ENCODE data around the gene VAV2. TPM values are rescaled to one million over a fixed set of nuclear protein-coding genes. Genes with fewer than 3 reads are reported as not detected.
"Not testable (repeated sequence)": the region's sequence is repeated elsewhere in the genome, so short reads cannot be mapped to it uniquely, and the experiment has no call there.

The VAV2 gene
- total RNA-seq, 1 donor from 2014 or later: 33.7 TPM

DNA sequence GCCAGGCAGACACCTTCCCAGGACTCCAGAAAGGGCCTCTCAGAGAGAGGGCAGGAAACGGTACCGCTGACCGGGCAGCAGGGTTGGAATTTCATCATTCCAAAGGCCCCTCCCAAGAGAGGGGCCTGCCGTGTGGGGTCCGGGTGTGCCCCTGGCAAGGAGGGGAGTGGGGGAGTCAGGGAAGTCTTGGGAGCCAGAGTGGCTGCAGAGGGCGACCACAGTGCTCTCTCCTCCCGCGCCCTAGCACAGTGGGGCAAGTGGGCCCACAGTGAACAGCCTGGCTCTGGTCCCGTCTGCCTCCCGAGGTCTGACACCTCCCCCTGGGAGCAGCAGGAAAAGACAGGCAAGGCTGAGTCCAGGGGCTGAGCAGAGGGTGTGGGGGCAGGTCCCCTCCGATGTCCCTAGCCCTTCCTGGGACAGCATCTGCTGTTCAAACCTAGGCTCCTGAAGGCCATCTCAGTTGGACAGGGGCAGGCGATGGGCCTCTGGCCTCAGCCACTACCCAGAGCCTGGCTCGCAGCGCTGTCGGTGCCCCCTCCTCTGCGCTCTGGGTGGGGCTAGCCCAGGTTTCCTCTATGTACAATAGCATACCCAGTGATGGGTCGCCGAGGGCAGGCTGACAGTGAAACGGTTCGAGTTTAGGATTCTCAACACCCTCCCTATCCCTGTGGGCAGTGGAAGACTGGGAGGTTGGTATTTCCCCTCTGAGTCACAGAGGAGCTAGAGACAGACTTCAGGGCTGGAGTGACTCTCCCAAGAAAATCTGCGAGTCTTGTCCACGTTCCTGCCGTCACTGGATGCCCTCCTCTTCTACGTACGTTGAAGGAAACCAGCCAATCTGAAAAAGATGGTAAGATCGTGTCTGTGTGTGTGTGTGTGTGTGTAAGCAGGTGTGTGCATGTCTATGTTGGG lies 228.6 kb downstream of the VAV2 start:
- no peak for DNase-seq (ENCODE audit: extremely low read depth, low read depth, low spot score)

DNA sequence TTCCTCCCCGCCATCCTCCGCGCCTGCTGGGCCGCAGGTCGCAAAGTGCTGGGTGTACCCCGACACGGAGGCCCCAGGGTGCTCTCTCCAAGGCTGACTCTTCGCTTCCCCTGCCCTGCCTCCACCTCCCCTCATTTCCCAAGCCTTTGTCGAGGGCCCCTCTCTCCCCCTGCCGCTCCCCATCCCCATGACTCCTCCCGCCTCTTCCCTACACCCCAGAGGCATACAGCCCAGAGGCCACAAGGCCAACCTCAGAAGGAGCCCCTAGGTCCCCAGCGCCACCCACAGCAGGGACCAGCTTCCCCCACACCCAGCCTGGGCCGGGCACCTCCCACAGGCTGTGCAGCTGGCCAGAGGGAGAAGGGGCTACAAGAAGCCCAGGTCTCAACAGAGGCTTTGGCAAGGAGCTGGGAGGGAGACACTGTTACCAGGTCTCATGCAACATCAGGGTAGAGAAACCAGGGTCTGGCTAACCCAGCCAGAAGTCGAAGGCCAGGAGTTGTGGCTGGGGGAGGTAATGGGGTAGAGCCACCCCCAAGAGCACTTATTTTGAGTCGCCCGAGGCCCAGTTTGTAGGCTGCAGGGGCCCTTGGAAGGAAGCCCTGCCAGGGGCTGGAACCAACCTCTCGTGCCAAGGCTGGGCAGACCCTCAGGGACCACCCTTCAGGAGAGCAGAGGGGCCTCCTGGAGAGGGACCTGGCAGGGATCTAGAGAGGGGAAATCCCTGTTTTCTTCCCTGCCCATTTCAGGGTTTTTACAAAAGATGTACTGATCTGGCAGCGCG lies 229.4 kb downstream of the VAV2 start:
- no peak for DNase-seq (ENCODE audit: extremely low read depth, low read depth, low spot score)

DNA sequence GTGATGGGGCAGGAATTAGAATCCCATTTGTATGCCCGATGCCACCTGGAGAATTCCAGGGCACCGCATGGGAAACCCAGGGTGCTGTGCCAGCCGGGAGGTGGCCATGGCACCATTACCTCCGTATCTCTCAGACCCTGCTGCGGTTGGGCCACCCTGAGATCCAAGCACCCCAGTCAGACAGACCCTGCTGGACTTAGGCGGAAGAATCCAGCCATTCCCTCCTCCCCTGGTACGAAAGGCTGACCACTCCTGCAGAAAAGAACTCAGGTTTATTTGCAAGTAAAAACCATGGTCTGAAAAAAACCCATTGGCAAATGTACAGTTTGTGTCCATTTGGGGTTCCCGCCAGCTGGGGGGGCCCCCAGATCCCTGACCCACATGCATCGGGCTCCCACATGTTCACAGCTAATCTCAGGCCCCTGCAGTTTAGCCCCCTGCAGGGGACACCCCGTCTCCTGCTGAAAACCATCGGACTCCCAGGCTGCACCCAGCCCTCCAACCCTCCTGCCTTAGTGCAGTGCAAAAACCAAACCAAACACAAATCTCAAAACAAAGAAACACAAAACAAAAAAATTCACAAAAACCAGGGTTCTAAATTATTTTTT lies 230.4 kb downstream of the VAV2 start:
- no peak for DNase-seq (ENCODE audit: extremely low read depth, low read depth, low spot score)

DNA sequence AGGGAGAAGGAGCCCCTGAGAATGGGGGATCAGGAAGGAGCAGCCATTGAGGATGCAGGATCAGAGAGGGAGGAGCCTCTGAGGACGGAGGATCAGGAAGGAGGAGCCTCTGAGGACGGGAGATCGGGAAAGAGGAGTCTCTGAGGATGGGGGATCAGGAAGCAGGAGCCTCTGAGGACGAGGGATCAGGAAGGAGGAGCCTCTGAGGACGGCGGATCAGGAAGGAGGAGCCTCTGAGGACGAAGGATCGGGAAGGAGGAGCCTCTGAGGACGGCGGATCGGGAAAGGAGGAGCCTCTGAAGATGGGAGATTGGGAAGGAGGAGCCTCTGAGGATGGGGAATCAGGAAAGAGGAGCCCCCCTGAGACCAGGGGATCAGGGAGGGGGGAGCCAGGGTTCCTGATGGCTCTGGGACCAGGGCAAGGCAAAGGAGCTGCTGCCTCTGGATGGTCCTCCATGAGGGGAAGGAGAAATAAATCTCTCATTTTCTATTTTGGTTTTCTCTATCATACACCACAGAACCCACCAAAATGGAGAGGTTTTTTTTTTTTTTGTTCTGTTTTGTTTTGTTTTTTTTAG lies 231.3 kb downstream of the VAV2 start:
- DNase-seq (ENCODE audit: extremely low read depth, low read depth, low spot score): no peak

DNA sequence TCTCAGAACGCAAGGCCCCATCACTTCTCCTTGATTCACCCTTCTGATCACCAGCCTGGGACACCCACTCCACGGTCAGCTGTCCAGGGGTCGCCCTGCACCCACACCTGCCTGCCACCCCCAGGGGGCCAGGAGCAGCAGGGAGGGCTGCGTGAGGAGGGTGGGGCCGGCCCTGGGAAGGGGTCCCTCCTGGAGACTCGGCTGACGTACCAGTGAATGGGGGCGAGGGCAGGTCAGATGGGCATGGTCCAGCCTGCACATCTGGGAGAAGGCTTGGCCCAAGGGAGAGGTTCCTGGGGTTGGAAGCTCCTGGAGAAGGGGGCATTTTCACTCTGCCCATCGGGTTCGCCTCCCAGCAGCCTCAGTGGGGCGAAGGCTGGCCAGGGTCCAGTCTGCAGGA lies 232.2 kb downstream of the VAV2 start:
- DNase-seq (ENCODE audit: extremely low read depth, low read depth, low spot score): no peak

DNA sequence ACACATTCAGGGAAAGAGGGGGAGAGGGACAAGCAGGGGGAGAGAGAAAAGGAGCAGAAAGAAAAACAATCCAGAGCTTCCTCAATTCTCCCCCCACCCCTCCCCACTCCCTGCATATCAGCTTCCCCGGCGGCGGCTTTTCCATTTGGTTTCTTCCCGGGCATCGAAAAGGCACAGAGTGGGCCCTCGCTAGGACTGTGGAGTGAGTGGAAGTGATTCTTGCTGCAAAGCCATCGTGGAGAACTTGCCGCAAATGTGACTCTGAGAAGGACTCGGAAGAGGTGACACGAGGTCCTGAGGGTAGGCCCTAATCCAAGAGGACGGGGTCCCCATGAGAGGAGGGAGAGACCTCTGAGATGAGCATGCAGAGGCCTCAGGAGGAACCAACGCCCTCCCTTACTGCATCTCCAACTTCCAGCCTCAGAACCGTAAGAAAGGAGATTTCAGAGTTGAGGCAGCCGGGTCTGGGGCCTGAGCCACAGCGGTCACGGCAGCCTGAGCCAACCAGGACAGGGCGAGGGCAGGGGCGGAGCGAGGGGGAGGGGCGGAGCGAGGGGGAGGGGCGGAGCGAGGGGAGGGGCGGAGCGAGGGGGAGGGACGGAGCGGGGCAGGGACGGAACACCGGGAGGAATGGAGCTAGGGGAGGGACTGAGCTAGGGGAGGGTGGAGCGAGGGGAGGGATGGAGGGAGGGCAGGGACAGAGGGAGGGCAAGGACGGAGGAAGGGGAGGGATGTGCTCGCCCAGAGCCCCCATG lies 232.8 kb downstream of the VAV2 start:
- DNase-seq (ENCODE audit: extremely low read depth, low read depth, low spot score): no peak

DNA sequence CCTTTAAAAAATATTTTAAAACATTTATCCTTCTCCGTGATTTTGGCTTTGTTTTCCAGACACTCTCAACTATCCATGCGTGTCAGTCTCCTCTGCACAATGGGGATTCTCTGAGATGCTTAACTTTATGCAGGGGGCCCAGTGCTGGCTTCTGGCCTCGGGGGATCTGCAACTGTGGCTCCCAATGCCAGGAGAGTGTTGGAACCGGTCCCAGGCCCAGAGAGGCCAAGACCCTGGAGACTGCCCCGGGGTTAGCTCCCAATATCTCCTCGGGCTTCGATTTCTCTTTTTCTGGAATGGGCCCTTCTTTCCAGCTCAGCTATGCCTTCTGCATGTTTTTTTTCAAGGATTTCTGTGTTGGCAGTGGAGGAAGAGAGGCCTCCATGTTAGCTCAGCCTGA lies 233.9 kb downstream of the VAV2 start:
- no peak for DNase-seq (ENCODE audit: extremely low read depth, low read depth, low spot score)

DNA sequence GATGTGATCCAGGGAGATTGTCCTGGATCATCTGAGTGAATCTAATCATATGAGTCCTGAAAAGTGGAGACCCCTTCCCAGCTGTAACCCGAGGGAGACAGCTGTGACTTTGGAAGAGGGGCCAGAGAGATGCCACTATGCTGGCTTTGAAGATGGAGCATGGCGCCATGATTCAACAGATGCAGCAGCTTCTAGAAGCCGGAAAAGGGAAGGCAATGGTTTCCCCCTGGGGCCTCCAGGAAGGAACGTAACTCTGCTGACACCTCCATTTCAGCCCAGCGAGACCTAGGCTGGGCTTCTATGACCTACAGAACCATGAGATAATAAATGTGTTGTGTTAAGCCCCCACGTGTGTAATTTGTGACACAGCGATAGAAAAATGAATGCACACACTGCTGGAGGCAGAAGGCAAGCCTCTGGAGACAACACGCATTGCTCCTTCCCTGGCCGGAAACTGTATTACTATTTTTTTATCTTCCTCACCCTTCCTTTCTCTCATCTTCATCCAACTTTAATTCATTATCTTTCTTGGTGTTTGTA lies 237.4 kb downstream of the VAV2 start:
- DNase-seq (ENCODE audit: extremely low read depth, low read depth, low spot score): no peak

DNA sequence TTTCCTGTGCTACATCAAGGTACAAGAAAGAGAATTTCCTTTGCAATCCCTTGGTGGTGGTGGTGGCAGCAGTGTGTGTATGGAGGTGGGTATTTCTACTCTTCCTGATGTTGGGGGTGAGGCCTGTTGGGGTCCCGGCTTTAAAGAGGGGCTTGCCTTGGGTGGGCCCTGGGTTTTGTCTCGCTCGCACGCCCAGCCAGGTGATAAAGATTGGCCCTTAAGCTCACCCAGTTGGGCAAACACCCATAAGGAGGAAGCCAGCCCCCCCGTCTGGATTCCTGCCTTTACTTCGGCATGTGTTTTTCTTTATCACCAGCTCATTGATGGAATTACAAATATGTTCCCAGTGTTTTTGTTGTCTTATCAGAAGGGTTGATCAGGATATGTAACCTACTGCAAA lies 237.9 kb downstream of the VAV2 start:
- no peak for DNase-seq (ENCODE audit: extremely low read depth, low read depth, low spot score)

DNA sequence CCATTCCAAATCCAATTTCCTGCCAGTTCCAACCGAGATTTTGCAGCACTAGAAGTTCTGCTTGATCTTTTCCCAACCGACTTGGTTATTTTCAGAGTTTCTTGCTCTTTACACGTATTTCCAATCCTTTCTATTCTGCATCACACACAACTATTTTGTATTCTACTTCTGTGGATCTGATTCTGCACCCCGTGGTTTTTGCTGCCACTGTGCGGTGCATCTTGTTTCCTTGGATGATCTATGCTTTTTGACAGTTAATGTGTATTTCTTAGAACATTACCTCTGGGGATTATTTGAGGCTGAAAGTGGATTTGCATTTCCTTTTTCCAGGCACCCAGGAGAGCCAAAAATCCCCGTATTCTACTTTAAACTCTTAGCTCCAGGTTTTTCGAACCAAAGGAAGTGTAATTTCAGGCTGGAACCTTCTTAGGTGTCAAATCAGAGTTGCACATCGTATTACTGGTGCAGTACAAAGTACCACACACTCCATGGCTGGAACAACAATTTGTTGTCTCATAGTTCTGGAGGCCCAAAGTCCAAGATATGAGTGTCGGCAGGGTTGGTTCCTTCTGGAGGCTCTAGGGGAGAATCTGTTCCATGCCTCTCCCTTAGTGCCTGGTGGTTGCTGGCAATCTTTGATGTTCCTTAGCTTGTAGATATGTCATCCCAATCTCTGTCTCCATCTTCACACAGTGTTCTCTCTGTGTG lies 239.2 kb downstream of the VAV2 start:
- no peak for DNase-seq (ENCODE audit: extremely low read depth, low read depth, low spot score)

DNA sequence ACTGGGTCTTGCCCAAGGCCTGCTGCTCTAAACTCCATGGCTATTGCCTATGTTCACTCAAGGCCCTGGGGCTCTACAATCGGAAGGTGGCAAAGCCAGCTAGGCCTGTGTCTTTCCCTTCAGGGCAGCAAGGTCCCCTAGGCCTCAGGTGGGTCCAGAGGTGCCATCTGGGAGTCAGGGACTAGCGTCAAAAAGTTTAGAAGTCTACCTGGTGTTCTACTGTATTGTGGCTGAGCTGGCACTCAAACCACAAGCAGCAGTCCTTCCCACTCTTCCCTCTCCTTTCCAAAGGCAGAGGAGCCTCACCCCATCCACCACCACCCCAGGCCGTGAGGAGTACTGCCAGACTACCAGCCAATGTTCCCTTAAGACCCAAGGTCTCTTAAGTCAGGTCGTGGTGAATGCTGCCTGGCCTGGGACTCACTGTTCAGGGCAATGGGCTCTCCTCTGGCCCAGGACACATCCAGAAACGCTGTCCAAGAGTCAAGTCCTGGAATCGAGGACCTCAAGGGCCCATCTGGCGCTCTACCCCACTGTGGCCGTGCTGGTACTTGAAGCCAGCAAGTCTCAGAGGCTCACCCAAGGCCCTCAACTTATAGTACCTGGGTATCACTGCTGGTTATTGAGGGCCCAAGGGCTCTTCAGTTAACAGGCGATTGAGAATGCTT lies 241.0 kb downstream of the VAV2 start:
- DNase-seq (ENCODE audit: extremely low read depth, low read depth, low spot score): no peak

DNA sequence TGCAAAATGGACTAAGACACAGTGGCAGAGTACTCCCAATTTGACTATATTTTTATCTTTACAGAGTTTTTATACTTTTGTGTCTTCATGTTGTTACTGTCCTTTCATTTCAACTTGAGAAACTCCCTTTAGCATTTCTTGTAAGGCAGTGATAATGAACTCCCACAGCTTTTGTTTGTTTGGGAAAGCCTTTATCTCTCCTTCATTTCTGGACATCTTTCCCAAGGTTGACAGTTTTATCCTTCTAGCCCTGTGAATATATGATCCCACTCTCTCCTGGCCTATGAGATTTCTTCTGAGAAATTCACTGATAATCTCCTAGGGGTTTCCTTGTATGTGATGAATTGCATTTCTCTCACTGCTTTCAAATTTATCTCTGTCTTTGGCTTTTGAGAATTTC lies 244.8 kb downstream of the VAV2 start:
- DNase-seq (ENCODE audit: extremely low read depth, low read depth, low spot score): no peak

DNA sequence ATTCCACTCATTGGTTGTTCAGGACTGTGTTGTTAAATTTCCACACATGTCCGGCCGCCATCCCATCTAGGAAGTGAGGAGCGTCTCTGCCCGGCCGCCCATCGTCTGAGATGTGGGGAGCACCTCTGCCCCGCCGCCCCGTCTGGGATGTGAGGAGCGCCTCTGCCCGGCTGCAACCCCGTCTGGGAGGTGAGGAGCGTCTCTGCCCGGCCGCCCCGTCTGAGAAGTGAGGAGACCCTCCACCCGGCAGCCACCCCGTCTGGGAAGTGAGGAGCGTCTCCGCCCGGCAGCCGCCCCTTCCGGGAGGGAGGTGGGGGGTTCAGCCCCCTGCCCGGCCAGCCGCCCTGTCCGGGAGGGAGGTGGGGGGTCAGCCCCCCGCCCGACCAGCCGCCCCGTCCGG lies 247.6 kb downstream of the VAV2 start:
- not testable (repeated sequence) for DNase-seq (ENCODE audit: extremely low read depth, low read depth, low spot score)

DNA sequence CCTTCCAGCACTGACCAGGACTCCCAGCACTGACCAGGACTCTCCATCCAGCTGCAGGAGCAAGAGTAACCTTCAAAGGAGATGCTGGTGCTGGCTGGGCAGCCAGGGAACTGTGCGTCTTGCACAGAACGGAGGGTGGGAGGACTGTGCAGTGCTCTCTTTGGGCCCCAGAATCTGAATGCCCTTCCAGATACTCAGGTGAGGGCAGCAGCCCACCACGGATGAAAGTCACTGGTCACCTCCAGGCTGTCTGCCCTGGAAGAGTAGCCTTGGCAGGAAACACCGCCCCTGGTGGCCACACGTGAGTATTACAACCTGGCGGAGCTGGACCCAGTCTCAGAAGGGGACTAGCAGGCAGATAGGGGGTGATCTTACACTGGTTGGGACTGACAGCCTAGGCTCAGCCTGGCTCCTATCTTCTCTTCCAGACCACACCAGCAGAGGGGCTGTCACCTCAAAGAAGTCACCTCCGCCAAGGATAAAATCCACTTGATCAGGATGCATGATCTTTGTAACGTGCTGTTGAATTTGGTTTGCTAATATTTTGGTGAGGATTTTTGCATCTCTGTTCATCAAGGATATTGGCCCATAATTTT lies 249.2 kb downstream of the VAV2 start:
- peak; percentile 9 for DNase-seq (ENCODE audit: extremely low read depth, low read depth, low spot score)

DNA sequence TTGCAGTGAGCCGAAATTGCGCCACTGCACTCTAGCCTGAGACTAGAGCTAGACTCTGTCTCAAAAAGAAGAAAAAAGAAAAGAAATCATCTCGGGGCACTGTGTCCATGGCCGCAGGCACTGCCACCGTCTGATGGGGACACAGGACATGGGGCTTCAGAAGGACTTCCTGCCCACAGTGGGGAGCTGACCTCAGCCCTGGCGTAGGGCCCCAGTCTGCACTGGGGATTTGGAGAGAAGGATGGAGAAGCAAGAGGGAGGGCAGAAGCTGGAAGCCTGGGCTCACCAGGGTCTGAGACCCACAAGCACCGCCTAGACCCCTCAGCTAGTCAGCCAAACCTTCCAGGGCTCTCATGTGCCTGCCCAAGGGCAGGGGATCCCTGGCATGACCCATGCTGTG lies 249.9 kb downstream of the VAV2 start:
- no peak for DNase-seq (ENCODE audit: extremely low read depth, low read depth, low spot score)

DNA sequence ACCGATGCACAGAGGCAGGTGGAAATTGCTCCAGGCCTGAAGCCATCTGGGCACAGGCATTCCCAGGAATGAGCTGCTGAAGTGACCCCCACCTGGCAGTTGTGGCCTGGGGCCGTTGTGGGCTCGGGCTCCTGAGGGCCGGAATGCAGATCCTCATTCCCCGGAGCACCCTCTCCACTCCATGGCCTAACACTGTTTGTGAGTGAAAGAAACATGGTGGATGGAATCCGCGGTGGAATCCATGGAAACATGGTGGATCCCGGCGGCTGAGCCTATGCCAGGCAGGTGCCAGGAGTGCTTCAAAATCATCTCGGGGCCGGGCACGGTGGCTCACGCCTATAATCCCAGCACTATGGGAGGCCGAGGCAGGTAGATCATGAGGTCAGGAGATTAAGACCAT lies 250.4 kb downstream of the VAV2 start:
- DNase-seq (ENCODE audit: extremely low read depth, low read depth, low spot score): no peak

DNA sequence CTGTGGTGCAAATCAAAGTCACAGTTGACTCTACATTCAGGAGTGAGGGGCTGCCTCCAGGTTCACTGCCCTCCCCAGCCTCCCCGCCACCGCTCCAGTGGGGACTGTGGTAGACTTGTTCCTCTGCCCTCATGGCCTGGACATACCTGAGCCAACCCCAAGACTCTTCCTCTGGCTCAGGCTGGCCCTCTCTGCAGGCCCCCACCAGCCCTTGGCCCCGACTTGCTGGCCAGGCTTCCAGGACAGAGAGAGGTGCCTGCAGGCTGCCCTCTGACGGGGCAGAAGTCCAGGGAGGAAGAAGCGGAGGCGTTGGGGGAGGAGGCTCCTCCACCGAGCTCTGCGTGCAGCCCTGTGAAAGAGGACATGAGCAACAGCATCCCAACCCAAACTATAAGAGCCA lies 251.2 kb downstream of the VAV2 start:
- DNase-seq (ENCODE audit: extremely low read depth, low read depth, low spot score): no peak

DNA sequence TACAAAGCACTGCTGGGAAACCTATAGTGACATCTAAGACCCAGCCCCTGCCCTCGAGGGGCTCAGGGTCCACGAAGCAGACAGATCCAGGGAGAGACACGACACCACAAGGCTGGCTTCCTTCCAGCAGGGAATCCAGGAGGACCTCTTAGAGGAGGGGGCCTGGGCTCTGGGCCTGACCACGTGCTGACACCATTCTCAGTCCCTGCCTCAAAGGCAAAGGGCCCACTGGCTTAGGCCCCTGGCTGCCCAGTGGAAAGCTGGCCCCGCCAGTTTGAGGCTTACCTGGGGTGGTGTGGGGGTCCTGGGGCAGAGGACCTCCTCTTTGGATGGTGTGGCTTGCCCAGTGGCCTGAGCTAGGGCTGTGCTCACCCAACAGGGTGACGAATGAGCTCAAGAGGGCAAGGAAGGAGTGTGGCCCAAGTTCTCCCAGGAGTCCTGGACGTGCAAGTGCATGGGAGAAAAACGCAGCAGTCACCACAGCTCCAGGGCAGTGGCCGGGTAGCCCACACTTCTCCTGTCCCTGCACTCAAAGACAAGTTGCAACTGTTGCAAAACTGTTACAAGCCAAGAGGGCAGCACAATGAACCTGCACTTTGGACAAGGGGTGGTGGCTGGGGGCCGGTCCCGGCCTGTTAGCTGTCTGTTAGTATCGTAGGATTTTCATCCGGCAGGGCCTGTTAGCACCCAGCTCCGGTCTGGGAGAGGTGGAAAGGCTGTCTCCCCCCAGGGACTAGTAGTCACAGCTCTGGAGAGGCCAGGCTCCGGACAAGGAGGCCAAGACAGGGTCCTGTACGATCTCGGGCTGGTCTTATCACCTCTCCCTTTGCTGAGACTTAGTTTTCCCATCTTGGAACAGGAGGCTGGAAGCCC lies 252.5 kb downstream of the VAV2 start:
- no peak for DNase-seq (ENCODE audit: extremely low read depth, low read depth, low spot score)
